Lower leg skin (tissue), 4 donors: ENCODE data around the gene CRAT. TPM values are rescaled to one million over a fixed set of nuclear protein-coding genes. Genes with fewer than 3 reads are reported as not detected.

ENCODE experiments used
- DNase-seq, 2 donors: peaks; one replicate each; pipeline ENCODE4 v3.0.0-alpha.2; 2019; ENCODE audit warnings: low spot score in 2 of 2
- H3K4me3 ChIP-seq: fragments of 200-600 bp; sonication (generic); 2 replicates; pipeline ENCODE4 v1.5.1; 2017; ENCODE audit warnings: mild to moderate bottlenecking, low read depth; ENCODE audit not compliant: poor library complexity, severe bottlenecking
- CTCF ChIP-seq, 3 donors: fragments of 450-650 bp; IDR thresholded peaks; one replicate each; pipeline ENCODE4 v1.5.1; 2016; ENCODE audit warnings: antibody characterized with exemption in 3 of 3, mild to moderate bottlenecking in 3 of 3, moderate library complexity in 2 of 3
- POLR2A ChIP-seq, 2 donors: fragments of 450-650 bp; IDR thresholded peaks; one replicate each; pipeline ENCODE4 v1.6.1; 2016 to 2017; ENCODE audit warnings: antibody characterized with exemption in 2 of 2, mild to moderate bottlenecking in 1 of 2, moderate library complexity in 1 of 2
- WGBS, 2 donors: methylation state at CpG; one replicate each; pipeline ENCODE4 v1.1.5; 2018; 5-methylcytosine and 5-hydroxymethylcytosine counted together
- intact Hi-C: fragments of 100-400 bp; cut with DNase I; formaldehyde crosslinking; loops from one replicate; pipeline ENCODE4 v1.15.0; 2023; ENCODE audit warnings: low total_unique reads
- total RNA-seq, 4 donors: library from RNA; depleted of rRNA; stranded (reverse); fragments of >200 nt; gene quantifications; one replicate each; pipeline ENCODE4 v1.1.0, GENCODE V29; 2016

CRAT gene
- total RNA-seq, 4 donors from 2014 or later, result 13.7 to 78.2 (median 31.3) TPM

- peak; percentile 98 to 100 for DNase-seq
- WGBS, 2 donors, result 1% methylated on average over 17 to 59 of the region's 70 CpGs
- peak within 1 kb of the TSS; percentile 54 for H3K4me3 ChIP-seq
- intact Hi-C loops, result no loop called here
- TF ChIP-seq CTCF (IDR thresholded peaks at IDR 0.05) (peak in 1 of 3 donors; percentile 9), POLR2A (IDR thresholded peaks at IDR 0.05) (no peak)
Measured at GRCh38 chr9:129080601-129081387, 29.8 kb downstream of the CRAT start, which contains the start of gene DOLPP1. Gene DOLPP1, plus strand, starts transcription at chr9:129081111. Its CDS starts 21 bp downstream, at chr9:129081132.

DNA sequence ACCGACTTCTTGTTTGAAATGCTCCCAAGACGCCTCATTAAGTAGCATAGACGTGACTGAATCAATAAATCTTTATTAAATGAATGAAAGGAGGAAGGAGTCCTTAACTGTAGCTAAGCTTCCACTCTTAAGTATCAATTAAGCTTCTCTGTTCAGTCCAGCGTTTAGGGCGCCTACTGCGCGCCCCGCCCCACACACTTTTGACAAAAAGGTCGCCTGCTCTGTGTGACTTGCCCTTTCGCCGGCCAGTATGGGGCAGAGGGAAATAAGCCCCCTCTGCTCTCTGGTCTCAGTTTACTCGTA is 30.3 kb downstream of the CRAT start:
- TF ChIP-seq CTCF (IDR thresholded peaks at IDR 0.05) (no peak), POLR2A (IDR thresholded peaks at IDR 0.05) (no peak)
- intact Hi-C loops, result no loop called here
- 6 to 7% methylated on average over 12 of the region's 12 CpGs for WGBS, 2 donors
- no peak for DNase-seq
- H3K4me3 ChIP-seq, result peak overlapping the region; percentile 17

- no peak overlapping the region for H3K4me3 ChIP-seq
- TF ChIP-seq POLR2A (IDR thresholded peaks at IDR 0.05) (no peak), CTCF (IDR thresholded peaks at IDR 0.05) (no peak)
- WGBS, 2 donors, result 85 to 87% methylated on average over 13 of the region's 13 CpGs
Measured at GRCh38 chr9:129079829-129080228, 30.8 kb downstream of the CRAT start.

GRCh38 chr9:129078691-129079503 is 31.7 kb downstream of the CRAT start:
- TF ChIP-seq POLR2A (IDR thresholded peaks at IDR 0.05), result no peak
- no peak for TF ChIP-seq CTCF (IDR thresholded peaks at IDR 0.05)
- intact Hi-C loops, result no loop called here
- H3K4me3 ChIP-seq, result no peak overlapping the region
- 83 to 88% methylated on average over 18 of the region's 18 CpGs for WGBS, 2 donors
- DNase-seq, result peak in 1 of 2 donors; percentile 79

More at GRCh38 chr9:129079829-129080228, 30.8 kb downstream of the CRAT start:
- intact Hi-C loops, result no loop called here
- DNase-seq, result no peak

DNA sequence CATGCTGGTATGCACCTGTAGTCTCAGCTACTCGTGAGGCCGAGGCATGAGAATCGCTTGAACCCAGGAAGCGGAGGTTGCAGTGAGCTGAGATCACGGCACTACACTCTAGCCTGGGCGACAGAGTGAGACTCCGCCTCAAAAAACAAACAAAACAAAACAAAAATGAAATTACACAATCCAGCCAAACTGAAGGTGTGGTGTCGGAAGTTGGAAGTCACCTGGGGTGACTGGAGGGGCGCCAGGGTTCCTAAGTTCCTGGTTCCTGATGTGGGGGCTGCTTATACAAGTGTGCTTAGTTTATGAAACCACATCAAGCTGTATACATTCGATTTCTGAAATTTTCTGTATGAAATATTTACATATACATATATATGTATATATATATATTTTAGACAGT is 33.4 kb downstream of the CRAT start:
- 70 to 75% methylated on average over 10 of the region's 10 CpGs for WGBS, 2 donors
- intact Hi-C loops, result no loop called here
- DNase-seq, result no peak
- TF ChIP-seq POLR2A (IDR thresholded peaks at IDR 0.05) (no peak), CTCF (IDR thresholded peaks at IDR 0.05) (no peak)
- H3K4me3 ChIP-seq, result no peak overlapping the region
